GM23248 (cell line): ENCODE results near the gene TGFBR3L. TPM values are rescaled to one million over a fixed set of nuclear protein-coding genes. Genes with fewer than 3 reads are reported as not detected.

Experiments
- DNase-seq: peaks from one replicate; pipeline ENCODE4 v3.0.0-alpha.2; 2015
- H2AFZ ChIP-seq: fragments of 200-600 bp; sonication (generic); 2 replicates; pipeline ENCODE4 v1.6.1; 2016; ENCODE audit warnings: antibody characterized with exemption
- H3F3A ChIP-seq: fragments of 200-600 bp; sonication (generic); 2 replicates; pipeline ENCODE4 v1.6.1; 2016; ENCODE audit warnings: mild to moderate bottlenecking, antibody characterized with exemption, mixed run types; ENCODE audit not compliant: insufficient read depth
- H3K27ac ChIP-seq: fragments of 200-600 bp; sonication (generic); 2 replicates; pipeline ENCODE4 v1.5.1; 2016; ENCODE audit warnings: mild to moderate bottlenecking
- H3K27me3 ChIP-seq: fragments of 200-600 bp; sonication (generic); replicated peaks from 2 replicates; pipeline ENCODE4 v1.6.1; 2016; ENCODE audit warnings: mild to moderate bottlenecking; ENCODE audit not compliant: insufficient read depth
- H3K36me3 ChIP-seq: fragments of 200-600 bp; sonication (generic); 2 replicates; pipeline ENCODE4 v1.6.1; 2016; ENCODE audit warnings: low read depth, mild to moderate bottlenecking
- H3K4me1 ChIP-seq: fragments of 200-600 bp; sonication (generic); 2 replicates; pipeline ENCODE4 v1.6.1; 2016; ENCODE audit warnings: mild to moderate bottlenecking; ENCODE audit not compliant: insufficient read depth
- H3K4me2 ChIP-seq: fragments of 200-600 bp; sonication (generic); one replicate; pipeline ENCODE4 v1.6.1; 2016; ENCODE audit warnings: mild to moderate bottlenecking; ENCODE audit not compliant: unreplicated experiment
- H3K4me3 ChIP-seq: fragments of 200-600 bp; sonication (generic); 2 replicates; pipeline ENCODE4 v1.5.1; 2016; ENCODE audit warnings: mild to moderate bottlenecking
- H3K79me2 ChIP-seq: fragments of 200-600 bp; sonication (generic); 2 replicates; pipeline ENCODE4 v1.6.1; 2016; ENCODE audit warnings: mild to moderate bottlenecking; ENCODE audit not compliant: insufficient read depth
- H3K9ac ChIP-seq: fragments of 200-600 bp; sonication (generic); 2 replicates; pipeline ENCODE4 v1.6.1; 2016; ENCODE audit warnings: mild to moderate bottlenecking
- H3K9me2 ChIP-seq: fragments of 200-600 bp; sonication (generic); 2 replicates; pipeline ENCODE4 v1.6.1; 2016; ENCODE audit warnings: mixed run types, mild to moderate bottlenecking, moderate library complexity; ENCODE audit not compliant: insufficient read depth
- H3K9me3 ChIP-seq: fragments of 200-600 bp; sonication (generic); one replicate; pipeline ENCODE4 v1.6.1; 2017; ENCODE audit warnings: low read depth
- H4K20me1 ChIP-seq: fragments of 200-600 bp; sonication (generic); 2 replicates; pipeline ENCODE4 v1.6.0; 2016; ENCODE audit not compliant: insufficient read depth
- EZH2 ChIP-seq: fragments of 200-600 bp; sonication (generic); IDR thresholded peaks from 2 replicates; pipeline ENCODE4 v1.6.1; 2018; ENCODE audit warnings: antibody characterized with exemption, mild to moderate bottlenecking; ENCODE audit not compliant: insufficient read depth, poor library complexity, severe bottlenecking
- EZH2phosphoT487 ChIP-seq: fragments of 200-600 bp; sonication (generic); IDR thresholded peaks from 2 replicates; pipeline ENCODE4 v1.6.1; 2018; ENCODE audit warnings: antibody characterized with exemption, moderate library complexity, mild to moderate bottlenecking, low read depth; ENCODE audit not compliant: insufficient read depth
- WGBS, 2 experiments: methylation state at CpG; one replicate each; pipeline ENCODE4 v1.1.6; 2015 to 2017; ENCODE audit warnings: low lambda C conversion rate in 2 of 2, low coverage in 1 of 2; ENCODE audit errors: missing lambda C conversion rate in 2 of 2; 5-methylcytosine and 5-hydroxymethylcytosine counted together
- in situ Hi-C: fragments of 300-500 bp; cut with MboI; formaldehyde crosslinking; loops from 2 replicates; pipeline ENCODE4 v1.15.0; 2020
- polyA plus RNA-seq: library from polyadenylated mRNA; unstranded; fragments of >200 nt; fragmentation: Nextera tagmentation; extraction: Ambion mirVana; gene quantifications from 2 replicates; pipeline ENCODE4 v1.2.1, GENCODE V29; 2016
- total RNA-seq: library from RNA; depleted of rRNA; stranded (reverse); fragments of >200 nt; shearing (Covaris generic); gene quantifications from 2 replicates; pipeline ENCODE4 v1.2.3, GENCODE V29; 2014; rRNA removed

Gene TGFBR3L
- total RNA-seq (9.0 TPM in 1 of 2 replicates, not detected in the other), polyA plus RNA-seq (24.3 and 30.6 TPM in 2 replicates)

GRCh38 chr19:7914598-7915045, at the start of gene TGFBR3L:
Gene TGFBR3L, plus strand, starts transcription at chr19:7914830.
- in situ Hi-C loops, result no loop called here
- Histone ChIP-seq H3K9ac (peak within 1 kb of the TSS; percentile 73), H3K4me2 (peak within 1 kb of the TSS; percentile 88), H3K27me3 (no peaks in the 10 kb centered on the region), H2AFZ (peak within 1 kb of the TSS; percentile 79; the same call in 1 of the 2 replicates), H3K4me3 (peak within 1 kb of the TSS; percentile 74), H4K20me1 (no peaks in the 10 kb centered on the region), H3K9me2 (no peaks in the 10 kb centered on the region), H3K4me1 (no peaks in the 10 kb centered on the region), H3K27ac (no peak within 1 kb of the TSS), H3K36me3 (no peaks in the 10 kb centered on the region; the same call in 1 of the 2 replicates), H3K79me2 (no peaks in the 10 kb centered on the region), H3K9me3 (no peaks in the 10 kb centered on the region), H3F3A (no peaks in the 10 kb centered on the region)
- 60 to 61% methylated on average over 8 to 12 of the region's 12 CpGs for WGBS, 2 experiments
- TF ChIP-seq EZH2phosphoT487 (no peak), EZH2 (no peak)
- no peak for DNase-seq

DNA sequence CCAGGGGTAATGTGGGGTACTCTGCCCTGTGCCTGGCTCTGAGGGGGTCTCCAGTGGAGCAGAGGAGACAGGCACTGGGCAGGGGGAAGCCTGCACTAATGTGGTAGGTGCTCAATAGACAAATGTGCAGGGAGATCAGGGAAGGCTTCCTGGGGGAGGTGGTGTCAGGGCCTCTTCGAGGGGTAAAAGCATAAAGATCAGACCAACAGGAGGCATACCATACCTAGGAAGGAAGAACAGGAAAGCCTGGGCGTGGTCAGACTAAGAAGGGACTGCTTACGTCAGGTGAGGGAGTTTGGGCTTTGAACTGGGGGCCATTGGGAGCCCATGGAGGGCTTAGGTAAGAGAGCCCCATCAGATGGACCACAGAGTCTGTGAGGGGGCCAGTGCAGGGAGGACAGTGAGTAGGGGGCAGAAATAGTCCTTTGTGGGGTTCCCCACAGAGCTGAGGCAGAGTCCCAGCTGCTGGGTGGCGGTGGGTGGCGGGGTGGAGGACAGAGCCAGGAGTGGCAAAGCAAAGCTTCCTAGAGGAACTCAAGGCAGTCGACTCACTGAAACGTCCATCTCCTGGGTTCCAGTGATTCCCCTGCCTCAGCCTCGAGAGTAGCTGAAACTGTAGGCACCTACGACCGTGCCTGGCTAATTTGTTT, 49.2 kb upstream of the TGFBR3L start:
- no peak overlapping the region for H3K27ac ChIP-seq
- WGBS, 2 experiments, result 35 to 38% methylated on average over 9 to 10 of the region's 10 CpGs
- no peak overlapping the region for H2AFZ ChIP-seq
- no peaks in the 10 kb centered on the region for H3K9me3 ChIP-seq
- no peak overlapping the region for H3K4me2 ChIP-seq
- no peaks in the 10 kb centered on the region for H3K79me2 ChIP-seq
- in situ Hi-C loops, result no loop called here
- no peaks in the 10 kb centered on the region for H3K4me1 ChIP-seq
- no peaks in the 10 kb centered on the region for H3F3A ChIP-seq
- no peaks in the 10 kb centered on the region for H3K36me3 ChIP-seq
- no peaks in the 10 kb centered on the region for H3K27me3 ChIP-seq
- H3K9ac ChIP-seq, result no peak overlapping the region
- no peak for DNase-seq
- H4K20me1 ChIP-seq, result no peaks in the 10 kb centered on the region
- TF ChIP-seq EZH2phosphoT487 (no peak), EZH2 (no peak)
- no peak overlapping the region for H3K4me3 ChIP-seq
- no peaks in the 10 kb centered on the region for H3K9me2 ChIP-seq

GRCh38 chr19:7866399-7867091, 48.1 kb upstream of the TGFBR3L start:
- Histone ChIP-seq H3K4me1 (no peaks in the 10 kb centered on the region), H3K4me2 (no peak overlapping the region), H3K9ac (no peak overlapping the region), H3K36me3 (no peaks in the 10 kb centered on the region), H3K27me3 (no peaks in the 10 kb centered on the region), H3K27ac (no peak overlapping the region), H3K4me3 (no peak overlapping the region), H4K20me1 (no peaks in the 10 kb centered on the region), H3K9me3 (no peaks in the 10 kb centered on the region), H3F3A (peaks cover 10% of the 10 kb centered on the region), H3K79me2 (no peaks in the 10 kb centered on the region), H3K9me2 (no peaks in the 10 kb centered on the region), H2AFZ (no peak overlapping the region)
- DNase-seq, result no peak
- WGBS, 2 experiments, result 67 to 72% methylated on average over 12 of the region's 12 CpGs
- TF ChIP-seq EZH2 (no peak), EZH2phosphoT487 (no peak)
- in situ Hi-C loops, result no loop called here

DNA sequence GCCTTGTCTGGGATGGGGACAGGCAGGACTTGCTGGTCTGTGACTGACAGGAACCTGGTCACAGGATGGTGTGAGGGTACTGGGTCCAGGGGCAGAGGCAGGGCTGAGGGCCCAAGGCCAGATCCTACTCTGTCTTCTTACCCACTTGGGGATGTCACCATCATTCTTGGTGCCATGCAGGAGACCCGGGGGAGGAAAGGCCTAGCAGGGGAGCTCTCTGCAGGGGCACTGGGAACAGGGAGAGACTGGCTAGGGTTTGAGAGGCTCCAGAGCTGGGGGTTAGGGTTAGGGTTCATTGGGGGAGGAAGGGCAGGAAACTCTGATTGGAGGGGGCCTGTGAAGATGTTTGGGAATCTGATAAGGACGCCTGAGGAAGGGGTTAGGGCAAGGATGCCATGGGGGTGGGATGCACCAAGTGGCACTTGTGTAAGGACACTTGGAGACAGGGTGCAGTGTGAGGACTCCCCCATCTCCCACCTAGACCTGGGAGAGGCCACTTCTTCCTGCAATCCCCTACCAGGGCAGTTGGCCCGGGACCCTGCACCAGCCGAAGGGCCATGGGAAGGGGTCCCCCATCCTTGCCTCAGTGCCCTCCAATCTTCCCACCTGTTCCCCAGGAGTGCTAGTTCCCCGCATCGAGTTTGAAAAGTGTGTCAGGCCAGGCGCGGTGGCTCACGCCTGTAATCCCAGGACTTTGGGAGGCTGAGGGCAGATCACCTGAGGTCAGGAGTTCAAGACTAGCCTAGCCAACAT, 47.4 kb upstream of the TGFBR3L start:
- Histone ChIP-seq H3K9ac (no peak overlapping the region), H3K4me3 (no peak overlapping the region), H3K4me1 (no peaks in the 10 kb centered on the region; the same call in 1 of the 2 replicates), H3K79me2 (no peaks in the 10 kb centered on the region), H3F3A (peaks cover 14% of the 10 kb centered on the region), H3K27ac (no peak overlapping the region), H3K36me3 (no peaks in the 10 kb centered on the region), H4K20me1 (no peaks in the 10 kb centered on the region), H3K4me2 (no peak overlapping the region), H3K9me3 (no peaks in the 10 kb centered on the region), H3K9me2 (no peaks in the 10 kb centered on the region), H3K27me3 (no peaks in the 10 kb centered on the region), H2AFZ (no peak overlapping the region)
- no peak for DNase-seq
- 71 to 73% methylated on average over 8 to 9 of the region's 9 CpGs for WGBS, 2 experiments
- in situ Hi-C loops, result no loop called here
- no peak for TF ChIP-seq EZH2phosphoT487
- no peak for TF ChIP-seq EZH2
